HG02981 (cell line): ENCODE measurements around the gene SIRT6.
"Not testable (repeated sequence)": the region's sequence is repeated elsewhere in the genome, so short reads cannot be mapped to it uniquely, and the experiment has no call there.

ENCODE experiments used
- ATAC-seq: cut with Tn5 transposase; IDR thresholded peaks from one replicate; pipeline ENCODE4 v1.9.1; 2021; ENCODE audit warnings: mild to moderate bottlenecking, moderate library complexity; ENCODE audit not compliant: unreplicated experiment

The SIRT6 gene

GRCh38 chr19:4175669-4175931, 6.8 kb downstream of the SIRT6 start:
- no peak for ATAC-seq

GRCh38 chr19:4174895-4175668, 7.3 kb downstream of the SIRT6 start:
- no peak for ATAC-seq

DNA sequence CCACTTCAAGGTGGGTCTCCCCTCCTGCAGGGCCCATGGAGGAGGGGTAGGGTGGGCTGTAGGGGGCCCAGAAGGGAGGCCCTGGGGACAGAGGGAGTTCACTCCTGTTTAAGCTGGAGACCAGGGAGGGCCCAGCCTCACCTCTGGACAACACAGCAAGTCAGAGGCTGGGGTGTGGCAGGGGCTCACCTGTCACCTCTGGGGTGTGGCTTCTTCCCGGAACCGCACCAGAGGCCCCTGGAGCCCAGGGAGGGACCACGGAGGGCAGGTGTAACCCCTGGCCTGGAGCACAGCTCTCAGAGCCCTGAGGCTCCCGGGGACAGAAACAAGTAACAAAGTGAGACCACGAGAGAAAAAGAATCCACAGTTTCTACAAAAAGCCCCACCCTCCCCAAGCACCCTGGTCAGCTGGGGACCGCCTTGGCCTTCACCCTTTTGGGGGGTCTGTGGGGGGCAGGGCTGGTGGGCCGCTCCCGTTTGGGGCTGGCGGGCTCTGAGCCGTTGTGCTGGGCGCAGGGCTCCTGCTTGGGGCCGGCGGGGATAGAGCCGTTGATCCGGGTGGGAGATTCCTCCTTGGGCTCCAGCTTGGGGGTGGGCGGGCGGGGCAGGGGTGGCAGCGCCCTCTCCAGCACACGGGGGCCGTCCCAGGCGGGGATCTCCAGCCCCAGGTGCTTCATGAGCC, 8.0 kb downstream of the SIRT6 start:
- no peak for ATAC-seq

DNA sequence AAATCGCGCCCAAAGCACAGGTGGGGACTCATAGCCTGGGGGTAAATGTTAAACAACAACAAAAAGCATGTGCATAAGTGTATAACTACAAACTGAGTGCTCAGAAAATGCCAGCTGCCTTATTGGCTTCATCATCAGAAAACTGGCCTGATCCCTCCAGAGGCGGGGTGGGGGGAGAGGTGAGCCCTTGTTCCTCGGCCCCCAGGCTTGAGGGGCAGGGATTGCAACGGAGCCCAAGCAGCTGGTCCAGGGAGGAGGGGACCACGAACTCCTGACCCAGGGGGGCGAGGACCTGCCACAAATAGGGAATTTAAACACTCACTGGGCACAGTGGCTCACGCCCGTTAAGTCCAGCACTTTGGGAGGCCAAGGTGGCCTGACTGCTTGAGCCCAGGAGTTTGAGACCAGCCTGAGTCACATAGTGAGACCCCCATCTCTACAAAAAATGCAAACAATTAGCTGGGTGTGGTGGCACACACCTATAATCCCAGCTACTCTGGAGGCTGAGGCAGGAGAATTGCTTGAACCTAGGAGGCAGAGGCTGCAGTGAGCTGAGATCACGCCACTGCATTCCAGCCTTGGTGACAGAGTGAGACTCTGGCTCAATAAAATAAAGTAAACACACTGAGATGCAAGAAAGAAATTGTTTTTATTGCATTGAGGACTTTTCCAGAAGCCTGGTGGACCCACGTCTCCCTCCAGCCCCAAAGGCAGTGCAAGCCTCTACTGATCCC, 8.7 kb downstream of the SIRT6 start:
- ATAC-seq = no peak

GRCh38 chr19:4172861-4173473, 9.4 kb downstream of the SIRT6 start:
- no peak for ATAC-seq

DNA sequence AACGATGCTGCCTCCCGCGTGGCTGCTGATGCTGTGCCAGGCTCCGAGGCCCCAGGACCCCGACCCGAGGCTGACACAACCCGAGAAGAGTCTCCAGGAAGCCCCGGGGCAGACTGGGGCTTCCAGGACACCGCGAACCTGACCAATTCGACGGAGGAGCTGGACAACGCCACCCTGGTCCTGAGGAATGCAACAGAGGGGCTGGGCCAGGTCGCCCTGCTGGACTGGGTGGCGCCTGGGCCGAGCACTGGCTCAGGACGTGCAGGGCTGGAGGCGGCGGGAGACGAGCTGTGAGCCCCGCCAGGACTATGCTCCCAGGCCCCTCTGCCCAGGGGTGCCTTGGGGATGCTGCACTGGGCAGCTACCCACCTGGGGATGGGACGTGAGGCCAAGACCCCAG, 10.7 kb downstream of the SIRT6 start:
- ATAC-seq = no peak

DNA sequence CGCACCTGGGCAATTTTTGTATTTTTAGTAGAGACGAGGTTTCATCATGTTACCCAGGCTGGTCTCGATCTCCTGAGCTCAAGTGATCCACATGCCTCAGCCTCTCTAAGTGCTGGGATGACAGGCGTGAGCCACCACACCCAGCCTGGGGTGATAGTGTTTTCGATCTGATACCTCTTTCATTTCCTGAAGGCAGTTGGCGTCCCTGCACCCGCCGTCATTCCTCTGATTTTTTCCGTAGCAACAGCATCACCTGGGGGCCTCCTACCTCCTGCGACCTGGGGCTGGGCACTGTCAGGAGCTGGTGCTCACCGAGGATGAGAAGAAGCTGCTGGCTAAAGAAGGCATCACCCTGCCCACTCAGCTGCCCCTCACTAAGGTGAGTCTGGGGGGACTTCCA, 18.1 kb downstream of the SIRT6 start:
- ATAC-seq = no peak

DNA sequence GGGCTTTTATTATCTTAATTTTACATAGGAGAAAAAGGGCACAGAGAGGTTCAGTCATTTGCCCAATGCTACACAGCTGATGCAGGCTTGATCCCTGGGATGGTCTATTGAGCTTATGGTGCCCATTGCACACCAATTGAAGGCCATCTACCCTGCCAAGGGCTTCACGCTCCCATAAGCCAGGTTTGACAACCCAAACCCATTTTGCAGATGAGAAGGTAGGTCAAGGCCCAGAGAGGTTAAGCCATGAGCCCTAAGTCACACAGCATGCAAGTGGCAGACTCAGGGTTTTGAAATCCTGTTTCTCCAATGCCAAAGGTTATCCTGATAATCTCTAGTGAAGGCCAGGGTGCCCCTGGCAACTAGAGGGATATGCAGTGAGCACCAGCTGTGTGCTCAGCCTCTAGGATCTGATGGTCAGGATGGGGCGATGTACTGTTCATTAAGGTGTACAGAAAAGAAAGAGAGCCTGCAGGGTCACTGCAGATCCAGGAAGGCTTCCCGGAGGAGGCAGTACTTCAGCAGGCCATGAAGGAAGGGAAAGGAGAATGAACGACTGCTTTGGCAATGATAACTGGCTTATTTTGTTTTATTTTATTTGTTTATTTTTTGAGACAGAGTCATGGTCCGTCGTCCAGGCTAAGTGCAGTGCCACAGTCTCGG, 20.8 kb downstream of the SIRT6 start:
- no peak for ATAC-seq

- not testable (repeated sequence) for ATAC-seq
Measured at GRCh38 chr19:4157971-4158370, 24.4 kb downstream of the SIRT6 start.

DNA sequence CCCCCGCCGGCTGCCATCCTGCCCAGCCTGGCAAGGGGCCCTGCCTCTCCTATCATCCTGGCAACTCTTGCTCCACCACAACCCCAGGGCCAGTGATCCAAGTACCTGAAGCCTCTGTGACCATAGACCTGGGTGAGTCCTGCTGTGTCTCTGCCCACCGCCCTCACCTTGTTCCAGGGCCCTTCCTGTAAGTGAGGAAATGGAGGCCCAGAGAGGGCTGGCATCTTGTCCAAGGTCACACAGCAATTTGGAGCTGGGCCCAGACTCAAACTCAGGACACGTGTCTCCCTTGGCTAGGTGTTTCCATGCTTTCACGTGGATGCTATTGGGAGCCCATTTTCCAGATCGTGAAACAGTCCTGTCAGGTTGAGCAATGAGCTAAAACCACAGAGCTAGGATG, 25.2 kb downstream of the SIRT6 start:
- ATAC-seq = no peak

DNA sequence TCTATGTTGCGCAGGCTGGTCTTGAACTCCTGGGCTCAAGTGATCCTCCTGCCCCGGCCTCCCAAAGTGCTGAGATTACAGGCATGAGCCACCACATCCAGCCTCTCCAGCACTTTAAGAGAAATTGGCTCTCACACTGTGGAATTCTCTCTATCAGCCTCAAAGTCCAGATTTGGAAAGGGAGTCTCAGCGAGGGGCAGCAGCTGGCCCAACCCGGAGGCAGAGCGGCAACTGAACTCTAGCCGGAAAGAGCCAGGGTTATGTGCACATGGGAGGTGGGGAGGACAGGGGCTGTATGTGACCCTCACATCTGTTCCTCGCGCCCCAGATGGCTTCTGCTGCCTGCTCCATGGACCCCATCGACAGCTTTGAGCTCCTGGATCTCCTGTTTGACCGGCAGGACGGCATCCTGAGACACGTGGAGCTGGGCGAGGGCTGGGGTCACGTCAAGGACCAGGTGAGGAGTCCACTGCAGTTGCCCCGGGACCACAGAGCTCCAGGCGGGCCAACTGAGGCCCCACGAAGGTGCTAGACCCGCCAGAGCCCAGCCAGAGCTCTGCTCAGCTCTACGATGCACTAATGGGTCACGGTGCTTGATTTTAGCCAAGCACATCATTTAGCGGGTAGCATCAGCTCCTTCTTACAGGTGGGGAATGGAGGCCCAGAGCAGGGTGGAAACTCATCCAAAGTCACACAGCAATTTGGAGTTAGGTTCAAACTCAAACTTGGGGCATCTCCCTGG, 27.6 kb downstream of the SIRT6 start:
- ATAC-seq = no peak

GRCh38 chr19:4152241-4152998, 29.9 kb downstream of the SIRT6 start:
- no peak for ATAC-seq

DNA sequence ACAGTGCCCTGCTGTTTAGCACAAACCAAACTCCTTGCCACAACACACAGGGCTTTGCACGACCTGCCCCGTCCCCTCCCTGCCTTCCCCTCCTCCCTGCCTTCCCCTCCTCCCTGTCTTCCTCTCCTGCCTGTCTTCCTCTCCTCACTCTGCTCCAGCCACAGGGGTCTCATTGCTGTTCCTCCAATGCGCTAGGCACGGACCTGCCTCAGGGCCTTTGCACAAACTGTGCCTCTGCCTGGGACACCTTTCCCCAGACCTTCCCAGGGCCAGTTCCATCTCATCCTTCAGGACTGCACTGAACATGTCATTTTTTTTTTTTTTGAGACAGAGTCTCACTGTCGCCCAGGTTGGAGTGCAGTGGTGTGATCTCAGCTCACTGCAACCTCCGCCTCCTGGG, 30.7 kb downstream of the SIRT6 start:
- no peak for ATAC-seq

DNA sequence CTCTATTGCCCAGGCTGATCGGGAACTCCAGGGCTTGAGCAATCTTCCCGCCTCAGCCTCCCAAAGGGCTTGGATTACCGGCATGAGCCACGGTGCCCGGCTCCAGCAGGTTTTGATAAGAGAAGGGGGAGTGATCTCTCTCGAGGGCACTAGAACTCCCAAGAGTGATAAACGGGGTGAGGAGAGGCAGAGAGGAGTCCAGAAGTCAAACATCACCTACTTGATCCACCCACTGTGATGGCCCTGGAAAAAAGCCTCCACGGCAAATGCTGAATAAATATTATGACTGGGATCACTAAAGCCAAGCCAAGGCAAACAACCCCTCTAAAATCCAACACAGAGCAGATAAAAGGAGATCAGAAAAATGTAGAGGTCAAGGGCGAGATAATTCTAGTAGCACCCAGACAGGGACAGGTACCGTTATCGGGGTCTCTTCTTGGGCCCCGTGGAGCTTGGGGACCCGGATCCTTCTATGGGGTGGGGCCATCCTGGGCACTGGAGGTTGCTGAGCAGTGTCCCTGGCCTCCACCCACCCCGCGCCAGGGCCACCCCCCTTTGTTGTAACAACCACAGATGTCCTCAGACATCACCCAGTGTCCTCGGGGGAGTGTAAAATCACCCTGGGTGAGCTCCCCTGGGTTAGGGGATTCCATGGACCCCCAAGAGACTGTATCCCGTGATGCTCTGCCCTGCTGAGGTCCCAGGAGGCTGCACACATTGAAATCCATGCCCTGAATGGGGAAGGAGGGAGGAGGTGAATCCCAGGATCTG, 32.7 kb downstream of the SIRT6 start:
- ATAC-seq = no peak

DNA sequence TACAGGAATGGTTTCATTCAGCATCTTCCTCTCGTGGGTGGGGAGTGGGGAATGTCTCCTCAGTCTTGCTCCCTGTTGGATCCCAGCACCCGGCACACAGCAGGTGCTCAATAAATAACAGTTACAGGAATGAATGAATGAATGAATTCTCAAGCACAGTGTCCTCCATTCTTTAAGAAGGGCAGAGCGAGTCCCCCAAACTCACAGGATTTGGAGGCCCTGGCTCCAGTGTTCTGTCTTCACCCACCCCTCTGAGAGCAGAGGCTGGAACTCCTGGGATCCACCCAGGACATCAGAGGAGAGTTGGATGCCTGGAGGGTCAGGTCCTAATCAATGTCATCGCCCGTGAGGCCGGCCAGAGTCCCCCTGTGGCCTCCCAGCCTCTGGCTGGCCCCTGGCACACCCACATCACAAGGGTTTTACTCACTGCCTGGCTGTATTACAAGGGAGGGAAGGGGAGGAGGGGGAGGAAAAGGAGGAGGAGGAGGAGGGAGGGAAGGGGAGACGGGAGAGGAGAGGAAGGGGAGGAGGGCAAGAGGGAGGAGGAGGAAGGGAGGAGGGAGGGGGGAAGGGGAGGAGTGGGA, 37.6 kb downstream of the SIRT6 start:
- ATAC-seq = no peak

DNA sequence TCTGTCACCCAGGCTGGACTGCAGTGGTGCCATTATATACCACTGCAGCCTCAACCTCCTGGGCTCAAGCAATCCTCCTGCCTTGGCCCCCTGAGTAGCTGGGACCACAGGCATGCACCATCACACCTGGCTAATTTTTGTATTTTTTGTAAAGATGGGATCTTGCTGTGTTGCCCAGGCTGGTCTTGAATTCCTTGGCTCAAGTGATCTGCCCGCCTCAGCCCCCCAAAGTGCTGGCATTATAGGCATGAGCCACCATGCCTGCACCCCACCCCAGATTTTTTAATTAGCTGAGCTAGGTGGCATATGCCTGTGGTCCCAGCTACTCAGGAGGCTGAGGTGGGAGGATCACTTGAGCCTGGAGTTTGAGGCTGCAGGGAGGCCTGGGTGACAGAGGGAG, 39.4 kb downstream of the SIRT6 start:
- not testable (repeated sequence) for ATAC-seq

- no peak for ATAC-seq
Measured at GRCh38 chr19:4140237-4140711, 42.1 kb downstream of the SIRT6 start.

- ATAC-seq = no peak
Measured at GRCh38 chr19:4139614-4140236, 42.6 kb downstream of the SIRT6 start.
